Measurements from ENCODE around the gene PTPRN2. TPM values are rescaled to one million over a fixed set of nuclear protein-coding genes. Genes with fewer than 3 reads are reported as not detected.

The PTPRN2 gene
- total RNA-seq, 1 experiment from 2014 or later, result 1.1 TPM

- Histone ChIP-seq H3K9me3 (ENCODE audit: control insufficient read depth, insufficient read depth, low read depth, low read length) (no peaks in the 10 kb centered on the region), H3K27me3 (ENCODE audit: control insufficient read depth, insufficient read depth, low read length) (no peaks in the 10 kb centered on the region; the same call in 1 of the 2 replicates), H3K36me3 (ENCODE audit: control insufficient read depth, insufficient read depth, low read length) (no peaks in the 10 kb centered on the region), H3K4me3 (ENCODE audit: low read depth in 2 of 2, low read length in 2 of 2) (no peak overlapping the region), H3K4me1 (ENCODE audit: control insufficient read depth, insufficient read depth, low read length) (no peaks in the 10 kb centered on the region), H3K27ac (ENCODE audit: low read length) (no peak overlapping the region)
- no TSS peak for BruUV-seq (replicated peaks)
- intact Hi-C loops (cut with micrococcal nuclease; ENCODE audit: unreplicated experiment), result no loop called here
- ATAC-seq (no peak), DNase-seq (ENCODE audit: low read depth, low spot score) (no peak)
- ChIA-PET POLR2A (no interaction called here), CTCF (no interaction called here)
- no peak for TF ChIP-seq CTCF (IDR thresholded peaks at IDR 0.05)
- in situ Hi-C loops (cut with HindIII; ENCODE audit: low pct_unique_long_range_greater_than_20kb, low sequenced_read_pairs), result no loop called here
Measured at GRCh38 chr7:158543840-158544239, 43.8 kb downstream of the PTPRN2 start.

GRCh38 chr7:158542651-158543566 lies 44.7 kb downstream of the PTPRN2 start:
- BruUV-seq (replicated peaks), result no TSS peak
- no peaks in the 10 kb centered on the region for H3K36me3 ChIP-seq (ENCODE audit: control insufficient read depth, insufficient read depth, low read length)
- intact Hi-C loops (cut with micrococcal nuclease; ENCODE audit: unreplicated experiment) (no loop called here), in situ Hi-C loops (cut with HindIII; ENCODE audit: low pct_unique_long_range_greater_than_20kb, low sequenced_read_pairs) (no loop called here)
- H3K4me1 ChIP-seq (ENCODE audit: control insufficient read depth, insufficient read depth, low read length), result no peaks in the 10 kb centered on the region
- no peak overlapping the region for H3K4me3 ChIP-seq (ENCODE audit: low read depth in 2 of 2, low read length in 2 of 2)
- ChIA-PET POLR2A (no interaction called here), CTCF (no interaction called here)
- ATAC-seq, result no peak
- H3K9me3 ChIP-seq (ENCODE audit: control insufficient read depth, insufficient read depth, low read depth, low read length), result no peaks in the 10 kb centered on the region
- no peak overlapping the region for H3K27ac ChIP-seq (ENCODE audit: low read length)
- no peak for TF ChIP-seq CTCF (IDR thresholded peaks at IDR 0.05)
- no peak for TF ChIP-seq TCF7L2 (IDR thresholded peaks at IDR 0.05; ENCODE audit: low read depth, low read length)
- TF ChIP-seq, protein P1, sequence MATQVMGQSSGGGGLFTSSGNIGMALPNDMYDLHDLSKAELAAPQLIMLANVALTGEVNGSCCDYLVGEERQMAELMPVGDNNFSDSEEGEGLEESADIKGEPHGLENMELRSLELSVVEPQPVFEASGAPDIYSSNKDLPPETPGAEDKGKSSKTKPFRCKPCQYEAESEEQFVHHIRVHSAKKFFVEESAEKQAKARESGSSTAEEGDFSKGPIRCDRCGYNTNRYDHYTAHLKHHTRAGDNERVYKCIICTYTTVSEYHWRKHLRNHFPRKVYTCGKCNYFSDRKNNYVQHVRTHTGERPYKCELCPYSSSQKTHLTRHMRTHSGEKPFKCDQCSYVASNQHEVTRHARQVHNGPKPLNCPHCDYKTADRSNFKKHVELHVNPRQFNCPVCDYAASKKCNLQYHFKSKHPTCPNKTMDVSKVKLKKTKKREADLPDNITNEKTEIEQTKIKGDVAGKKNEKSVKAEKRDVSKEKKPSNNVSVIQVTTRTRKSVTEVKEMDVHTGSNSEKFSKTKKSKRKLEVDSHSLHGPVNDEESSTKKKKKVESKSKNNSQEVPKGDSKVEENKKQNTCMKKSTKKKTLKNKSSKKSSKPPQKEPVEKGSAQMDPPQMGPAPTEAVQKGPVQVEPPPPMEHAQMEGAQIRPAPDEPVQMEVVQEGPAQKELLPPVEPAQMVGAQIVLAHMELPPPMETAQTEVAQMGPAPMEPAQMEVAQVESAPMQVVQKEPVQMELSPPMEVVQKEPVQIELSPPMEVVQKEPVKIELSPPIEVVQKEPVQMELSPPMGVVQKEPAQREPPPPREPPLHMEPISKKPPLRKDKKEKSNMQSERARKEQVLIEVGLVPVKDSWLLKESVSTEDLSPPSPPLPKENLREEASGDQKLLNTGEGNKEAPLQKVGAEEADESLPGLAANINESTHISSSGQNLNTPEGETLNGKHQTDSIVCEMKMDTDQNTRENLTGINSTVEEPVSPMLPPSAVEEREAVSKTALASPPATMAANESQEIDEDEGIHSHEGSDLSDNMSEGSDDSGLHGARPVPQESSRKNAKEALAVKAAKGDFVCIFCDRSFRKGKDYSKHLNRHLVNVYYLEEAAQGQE (IDR thresholded peaks at IDR 0.05; ENCODE audit: insufficient read depth in 1 of 2, low read depth in 2 of 2, low read length in 1 of 2), result no peak
- TF ChIP-seq SIN3A (IDR thresholded peaks at IDR 0.05; ENCODE audit: borderline replicate concordance, insufficient read depth, low read depth, low read length), result no peak
- no peak for TF ChIP-seq POLR2AphosphoS5 (IDR thresholded peaks at IDR 0.05; ENCODE audit: low read depth, low read length)
- no peak for DNase-seq (ENCODE audit: low read depth, low spot score)
- no peaks in the 10 kb centered on the region for H3K27me3 ChIP-seq (ENCODE audit: control insufficient read depth, insufficient read depth, low read length)
